DND-41 (cell line): ENCODE data around the gene SYNE1.

Source experiments
- ATAC-seq: fragments of 200-7000 bp; cut with Tn5 transposase; 3 replicates; pipeline ENCODE4 v1.9.1; 2021; ENCODE audit warnings: low read depth; ENCODE audit not compliant: insufficient read depth
- DNase-seq: peaks from one replicate; pipeline ENCODE4 v3.0.0-alpha.2; 2020
- H2AFZ ChIP-seq: 2 replicates; pipeline ENCODE4 v1.6.0; 2012; ENCODE audit warnings: low read depth, low read length
- H3K27ac ChIP-seq: 2 replicates; pipeline ENCODE4 v1.5.1; 2012; ENCODE audit warnings: low read length, inconsistent platforms
- H3K27me3 ChIP-seq: fragments of 200-600 bp; sonication (generic); 2 replicates; pipeline ENCODE4 v1.6.0; 2012; ENCODE audit warnings: low read length, mild to moderate bottlenecking, inconsistent platforms; ENCODE audit not compliant: insufficient read depth, poor library complexity
- H3K36me3 ChIP-seq: 2 replicates; pipeline ENCODE4 v1.5.1; 2012; ENCODE audit warnings: low read length, inconsistent platforms; ENCODE audit not compliant: insufficient read depth
- H3K4me1 ChIP-seq: 2 replicates; pipeline ENCODE4 v1.5.1; 2012; ENCODE audit warnings: mild to moderate bottlenecking, low read length; ENCODE audit not compliant: insufficient read depth
- H3K4me2 ChIP-seq: 2 replicates; pipeline ENCODE4 v1.6.0; 2012; ENCODE audit warnings: mild to moderate bottlenecking, moderate library complexity, low read length, inconsistent platforms; ENCODE audit not compliant: insufficient read depth
- H3K4me3 ChIP-seq, 2 experiments: fragments of 200-600 bp in 1 of 2; shearing (Covaris generic) in 1 of 2; 2 replicates each; pipeline ENCODE4 v1.5.1; 2012 to 2016; ENCODE audit warnings: inconsistent platforms in 2 of 2, low read length in 2 of 2, mild to moderate bottlenecking in 2 of 2, low read depth in 1 of 2, moderate library complexity in 1 of 2
- H3K79me2 ChIP-seq: 2 replicates; pipeline ENCODE4 v1.6.0; 2012; ENCODE audit warnings: low read length, inconsistent platforms; ENCODE audit not compliant: insufficient read depth
- H3K9ac ChIP-seq: 2 replicates; pipeline ENCODE4 v1.6.0; 2012; ENCODE audit warnings: low read depth, mild to moderate bottlenecking, inconsistent platforms, low read length, moderate library complexity
- H3K9me3 ChIP-seq: 2 replicates; pipeline ENCODE4 v1.5.1; 2012; ENCODE audit warnings: low read length, moderate library complexity, mild to moderate bottlenecking, inconsistent platforms; ENCODE audit not compliant: insufficient read depth, severe bottlenecking
- H4K20me1 ChIP-seq: 2 replicates; pipeline ENCODE4 v1.6.0; 2012; ENCODE audit warnings: low read length; ENCODE audit not compliant: insufficient read depth
- CTCF ChIP-seq: IDR thresholded peaks from 2 replicates; pipeline ENCODE4 v1.5.1; 2012; ENCODE audit warnings: borderline replicate concordance, low read length, moderate library complexity, mild to moderate bottlenecking; ENCODE audit not compliant: poor library complexity, severe bottlenecking; ENCODE audit errors: extremely low read depth
- EZH2 ChIP-seq: IDR thresholded peaks from 3 replicates; pipeline ENCODE4 v1.6.1; 2012; ENCODE audit warnings: borderline replicate concordance, low read depth, mild to moderate bottlenecking, moderate library complexity, low read length, inconsistent platforms; ENCODE audit not compliant: severe bottlenecking

SYNE1 gene

DNA sequence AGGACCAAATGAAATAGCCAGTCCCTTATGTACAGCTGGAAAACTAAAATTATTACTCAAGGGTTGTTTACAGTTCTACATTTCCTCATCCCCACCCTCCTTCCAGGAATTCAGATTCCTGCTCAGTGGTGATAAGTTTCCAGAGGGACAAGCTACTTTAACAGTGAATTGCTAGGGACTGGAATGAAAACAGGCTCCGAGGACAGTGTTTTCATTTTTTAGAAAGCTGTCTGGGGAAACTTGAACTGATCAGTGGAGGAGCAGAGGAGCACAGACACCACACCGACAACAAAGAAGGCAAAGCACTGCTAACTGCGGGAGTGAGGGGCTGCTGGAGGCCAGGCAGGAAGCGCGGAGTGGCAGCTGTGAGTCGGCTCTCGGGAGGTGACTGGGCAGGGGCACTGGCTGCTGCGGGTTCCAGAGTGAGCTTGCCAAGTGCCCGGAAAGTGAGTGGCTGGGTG, 507.4 kb downstream of the SYNE1 start:
- H4K20me1 ChIP-seq: no peaks in the 10 kb centered on the region
- H3K36me3 ChIP-seq: peaks cover 28% of the 10 kb centered on the region; the same call in 1 of the 2 replicates
- no peaks in the 10 kb centered on the region for H3K9me3 ChIP-seq
- no peak for TF ChIP-seq EZH2
- no peaks in the 10 kb centered on the region for H3K79me2 ChIP-seq
- H3K27me3 ChIP-seq: no peaks in the 10 kb centered on the region
- H3K9ac ChIP-seq: no peak overlapping the region
- H3K4me3 ChIP-seq: no peak overlapping the region
- no peak for ATAC-seq
- H3K4me2 ChIP-seq: no peak overlapping the region
- no peak overlapping the region for H3K27ac ChIP-seq
- no peak for DNase-seq
- no peak overlapping the region for H2AFZ ChIP-seq
- H3K4me1 ChIP-seq: no peaks in the 10 kb centered on the region

GRCh38 chr6:152127432-152128165, 509.6 kb downstream of the SYNE1 start:
- ATAC-seq (no peak), DNase-seq (no peak)
- H4K20me1 ChIP-seq: no peaks in the 10 kb centered on the region
- TF ChIP-seq CTCF (no peak), EZH2 (no peak)
- H3K4me1 ChIP-seq: no peaks in the 10 kb centered on the region
- no peak overlapping the region for H3K27ac ChIP-seq
- H3K36me3 ChIP-seq: peaks cover 18% of the 10 kb centered on the region; the same call in 1 of the 2 replicates
- H3K9ac ChIP-seq: no peak overlapping the region
- H3K4me2 ChIP-seq: no peak overlapping the region
- H3K9me3 ChIP-seq: no peaks in the 10 kb centered on the region
- no peak overlapping the region for H2AFZ ChIP-seq
- H3K27me3 ChIP-seq: no peaks in the 10 kb centered on the region
- H3K79me2 ChIP-seq: no peaks in the 10 kb centered on the region
- H3K4me3 ChIP-seq: no peak overlapping the region

GRCh38 chr6:152124429-152125074, 512.6 kb downstream of the SYNE1 start:
- Histone ChIP-seq H3K4me3 (no peak overlapping the region), H3K36me3 (peaks cover 13% of the 10 kb centered on the region; the same call in 1 of the 2 replicates), H3K79me2 (no peaks in the 10 kb centered on the region), H4K20me1 (no peaks in the 10 kb centered on the region), H3K9me3 (no peaks in the 10 kb centered on the region), H3K4me1 (no peaks in the 10 kb centered on the region), H3K27ac (no peak overlapping the region), H3K9ac (no peak overlapping the region), H3K27me3 (no peaks in the 10 kb centered on the region), H2AFZ (no peak overlapping the region), H3K4me2 (no peak overlapping the region)
- ATAC-seq (peak; percentile 35; the same call in 1 of the 3 replicates), DNase-seq (no peak)
- no peak for TF ChIP-seq EZH2
- peak; percentile 51 for TF ChIP-seq CTCF

DNA sequence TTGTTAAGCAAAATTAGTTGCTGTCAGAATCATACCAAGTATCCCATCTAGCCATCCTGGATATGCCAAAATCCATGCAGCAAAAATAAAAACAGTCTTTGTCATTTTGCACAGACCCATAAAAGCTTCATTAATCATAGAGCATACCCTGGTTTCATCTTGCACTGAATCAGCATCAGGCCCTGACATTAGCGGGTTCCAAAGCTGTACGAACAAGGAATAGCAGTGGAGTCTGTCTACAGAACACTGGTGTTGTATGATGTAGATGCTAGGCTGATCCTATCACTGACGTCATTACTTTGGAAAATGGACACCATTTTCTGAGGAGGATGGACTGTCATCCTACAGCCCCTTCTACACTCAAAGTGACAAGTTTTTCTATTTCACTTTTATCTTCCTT, 514.1 kb downstream of the SYNE1 start:
- Histone ChIP-seq H4K20me1 (no peaks in the 10 kb centered on the region), H3K79me2 (no peaks in the 10 kb centered on the region), H3K4me3 (no peak overlapping the region), H3K27ac (no peak overlapping the region), H3K36me3 (peaks cover 6% of the 10 kb centered on the region; the same call in 1 of the 2 replicates), H2AFZ (no peak overlapping the region), H3K27me3 (no peaks in the 10 kb centered on the region), H3K4me1 (no peaks in the 10 kb centered on the region), H3K9me3 (no peaks in the 10 kb centered on the region), H3K9ac (no peak overlapping the region), H3K4me2 (no peak overlapping the region)
- TF ChIP-seq EZH2 (no peak), CTCF (no peak)
- ATAC-seq: no peak
- DNase-seq: no peak
